Muscle of back (tissue), 11 donors: Measurements from ENCODE around the gene CIBAR2. TPM values are rescaled to one million over a fixed set of nuclear protein-coding genes. Genes with fewer than 3 reads are reported as not detected.
"Not testable (repeated sequence)": the region's sequence is repeated elsewhere in the genome, so short reads cannot be mapped to it uniquely, and the experiment has no call there.

Experiments used
- DNase-seq, 3 donors: peaks; one replicate each; pipeline versions ENCODE4 v3.0.0 to v3.0.0-alpha.2; 2013
- polyA plus RNA-seq, 10 donors: library from polyadenylated mRNA; unstranded; fragments of 120-200 nt; gene quantifications; one replicate each; pipeline ENCODE4 v1.2.1, GENCODE V29; 2013; ENCODE audit not compliant: insufficient read length in 10 of 10

CIBAR2 gene
- polyA plus RNA-seq, 10 donors = not detected

GRCh38 chr16:85062845-85063244 lies 49.4 kb downstream of the CIBAR2 start:
- DNase-seq = no peak

DNA sequence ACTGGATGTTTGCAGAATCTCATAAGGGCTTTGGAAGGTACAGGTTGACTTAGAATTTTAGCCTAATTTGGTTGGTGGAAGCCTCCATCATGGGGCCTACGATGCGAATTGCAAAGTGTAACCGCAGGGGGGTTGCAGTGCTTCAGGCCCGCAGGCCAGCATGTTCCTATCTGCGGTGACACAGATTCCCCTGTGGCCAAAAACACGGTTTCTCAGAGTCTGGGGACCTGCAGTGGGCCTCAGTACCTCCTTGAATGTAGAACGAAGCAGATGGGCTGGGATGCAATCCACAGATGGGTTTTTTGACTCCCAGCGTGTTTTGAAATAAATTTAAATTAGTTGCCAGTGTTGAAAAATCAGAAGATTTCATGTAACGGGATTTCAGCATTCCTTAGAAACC lies 49.9 kb downstream of the CIBAR2 start:
- DNase-seq = no peak

- no peak for DNase-seq
Measured at GRCh38 chr16:85061566-85061965, 50.7 kb downstream of the CIBAR2 start.

GRCh38 chr16:85058909-85059308 lies 53.4 kb downstream of the CIBAR2 start:
- no peak for DNase-seq

DNA sequence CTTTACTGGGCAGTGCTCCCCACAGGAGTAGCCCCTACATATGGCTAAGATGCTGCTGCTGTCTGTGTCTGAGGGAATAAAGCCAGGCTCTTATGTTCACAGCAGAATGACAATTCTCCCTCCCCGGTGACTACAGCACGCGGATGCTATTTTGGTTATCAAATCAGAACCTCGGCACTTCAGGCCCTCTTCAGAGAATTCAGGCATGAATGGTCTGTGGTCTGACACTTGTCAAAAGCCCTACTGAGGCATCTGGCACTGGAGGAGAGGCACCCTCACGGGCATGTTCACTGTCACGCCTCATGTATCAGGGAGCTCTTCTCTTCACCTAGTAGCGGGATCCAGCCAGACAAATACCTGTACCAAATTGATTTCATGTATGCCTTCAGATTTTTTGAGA lies 54.3 kb downstream of the CIBAR2 start:
- DNase-seq = no peak

DNA sequence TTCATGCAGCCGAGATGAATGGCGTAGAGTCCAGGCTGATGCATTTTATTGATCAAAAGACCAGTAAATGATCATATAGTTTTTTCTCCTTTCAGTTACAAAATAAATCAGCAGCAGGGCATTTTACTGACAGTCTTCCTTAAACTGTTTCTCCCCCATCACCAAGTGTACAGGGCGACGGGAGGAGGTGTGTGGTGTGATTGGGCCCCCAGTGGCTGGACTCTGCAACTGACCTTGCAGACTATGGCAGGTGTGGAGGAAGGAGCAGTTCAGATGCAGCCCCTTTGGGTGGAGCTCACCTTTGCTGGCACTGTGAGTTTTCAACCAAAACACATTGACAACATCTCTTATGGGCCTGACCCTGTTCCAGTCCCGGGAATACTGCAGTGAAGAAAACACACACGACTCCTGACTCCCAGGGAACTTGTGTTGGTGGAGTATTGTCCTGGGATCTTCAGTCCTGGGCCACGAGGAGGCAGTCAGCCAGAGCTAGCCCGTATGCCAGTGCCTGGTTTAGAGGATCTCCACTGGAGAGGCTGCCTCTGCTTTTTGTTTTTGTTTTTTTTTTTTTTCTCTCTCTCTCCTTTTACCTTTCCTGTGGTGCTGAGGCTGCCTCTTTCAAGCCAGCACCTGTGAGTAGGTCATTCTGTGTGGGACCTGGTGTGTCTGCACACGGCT lies 54.9 kb downstream of the CIBAR2 start:
- no peak for DNase-seq

- no peak for DNase-seq
Measured at GRCh38 chr16:85056211-85056748, 56.0 kb downstream of the CIBAR2 start.

DNA sequence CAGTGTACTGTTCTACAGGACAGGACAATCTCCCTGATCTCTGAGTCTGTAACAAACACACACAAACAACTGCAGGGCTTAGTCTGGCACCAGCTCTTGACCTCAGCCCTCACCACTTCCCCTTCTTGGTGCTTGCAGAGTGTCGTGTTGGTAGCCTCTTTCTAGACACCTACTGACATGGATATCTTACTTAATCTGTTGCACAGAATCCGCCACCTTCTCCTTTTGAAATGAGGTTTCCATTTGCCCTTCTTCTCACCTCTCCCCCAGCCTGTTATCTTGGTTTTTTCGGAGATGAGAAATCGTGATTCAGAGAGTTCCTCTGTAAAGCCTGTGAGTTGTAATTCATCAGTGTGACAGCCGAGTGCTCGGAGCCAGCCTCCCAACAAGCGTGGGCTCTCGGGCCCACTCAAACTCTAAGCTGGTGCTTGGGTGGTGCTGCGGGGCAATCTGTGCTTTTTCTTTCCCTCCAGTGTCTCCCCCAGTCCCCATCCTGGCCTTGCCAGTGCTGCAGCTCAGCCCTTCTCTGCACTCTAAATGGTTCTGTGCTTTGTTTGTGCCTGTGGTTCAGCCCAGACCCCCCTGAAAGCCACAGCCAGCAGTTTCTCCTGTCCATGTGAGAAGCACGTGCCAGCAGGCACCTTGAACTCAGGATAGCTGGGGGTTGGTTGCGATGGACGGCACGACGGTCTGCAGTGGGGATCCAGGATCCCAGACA lies 56.6 kb downstream of the CIBAR2 start:
- DNase-seq = peak; percentile 36 to 66 (median 38)

DNA sequence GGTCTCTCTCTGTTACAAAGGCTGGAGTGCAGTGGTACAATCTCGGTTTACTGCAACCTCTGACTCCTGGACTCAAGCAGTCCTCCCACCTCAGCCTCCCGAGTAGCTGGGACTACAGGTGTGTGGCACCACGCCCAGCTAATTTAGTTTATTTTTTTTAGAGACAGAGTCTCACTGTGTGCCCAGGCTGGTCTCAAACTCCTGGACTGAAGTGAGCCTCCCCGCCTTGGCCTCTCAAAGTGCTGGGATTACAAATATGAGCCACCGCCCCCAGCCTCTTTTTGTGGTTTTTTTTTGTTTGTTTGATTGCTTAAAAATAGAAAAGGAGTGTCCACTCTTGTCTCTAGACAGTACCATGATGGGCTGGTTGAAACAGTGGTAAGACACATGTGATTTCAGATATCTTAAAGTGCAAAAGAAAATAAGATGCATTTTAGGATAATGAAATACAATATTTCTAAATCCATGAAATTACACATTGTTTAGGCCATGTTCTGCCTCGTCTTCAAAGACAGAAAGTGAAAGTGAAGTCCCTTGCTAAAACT lies 57.3 kb downstream of the CIBAR2 start:
- no peak for DNase-seq

DNA sequence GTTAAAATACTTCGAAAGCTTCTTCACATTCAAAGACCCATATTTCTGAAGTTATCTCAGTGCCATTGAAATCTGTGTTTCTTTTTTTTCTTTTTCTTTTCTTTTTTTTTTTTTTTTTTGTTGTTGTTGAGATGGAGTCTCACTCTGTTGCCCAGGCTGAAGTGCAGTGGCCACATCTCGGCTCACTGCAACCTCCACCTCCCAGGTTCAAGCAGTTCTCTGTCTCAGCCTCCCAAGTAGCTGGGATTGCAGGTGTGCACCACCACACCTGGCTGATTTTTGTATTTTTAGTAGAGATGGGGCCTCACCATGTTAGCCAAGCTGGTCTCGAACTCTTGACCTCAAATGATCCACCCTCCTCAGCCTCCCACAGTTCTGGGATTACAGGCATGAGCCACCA lies 58.0 kb downstream of the CIBAR2 start:
- not testable (repeated sequence) for DNase-seq

DNA sequence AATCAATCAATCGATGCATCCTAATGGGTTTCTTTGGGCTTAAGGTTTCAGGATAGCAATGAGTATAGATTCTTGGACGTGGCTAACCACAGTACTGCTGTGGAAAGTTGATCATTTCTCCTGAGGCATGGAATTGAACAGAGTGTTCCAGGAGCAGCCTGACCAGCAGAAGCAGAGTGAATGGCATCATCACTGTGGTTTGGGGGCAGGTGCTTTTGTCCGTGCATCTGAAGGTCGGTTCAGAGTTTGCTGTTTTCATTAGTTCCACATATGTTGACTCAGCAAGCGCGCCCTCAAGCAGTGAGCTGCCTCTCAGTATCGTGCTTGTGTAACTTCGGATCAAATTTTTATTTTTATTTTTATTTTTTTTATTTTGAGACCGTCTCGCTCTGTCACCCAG lies 59.7 kb downstream of the CIBAR2 start:
- DNase-seq = no peak

GRCh38 chr16:85051683-85052082 lies 60.6 kb downstream of the CIBAR2 start:
- DNase-seq = no peak

GRCh38 chr16:85051067-85051581 lies 61.1 kb downstream of the CIBAR2 start:
- DNase-seq = no peak

DNA sequence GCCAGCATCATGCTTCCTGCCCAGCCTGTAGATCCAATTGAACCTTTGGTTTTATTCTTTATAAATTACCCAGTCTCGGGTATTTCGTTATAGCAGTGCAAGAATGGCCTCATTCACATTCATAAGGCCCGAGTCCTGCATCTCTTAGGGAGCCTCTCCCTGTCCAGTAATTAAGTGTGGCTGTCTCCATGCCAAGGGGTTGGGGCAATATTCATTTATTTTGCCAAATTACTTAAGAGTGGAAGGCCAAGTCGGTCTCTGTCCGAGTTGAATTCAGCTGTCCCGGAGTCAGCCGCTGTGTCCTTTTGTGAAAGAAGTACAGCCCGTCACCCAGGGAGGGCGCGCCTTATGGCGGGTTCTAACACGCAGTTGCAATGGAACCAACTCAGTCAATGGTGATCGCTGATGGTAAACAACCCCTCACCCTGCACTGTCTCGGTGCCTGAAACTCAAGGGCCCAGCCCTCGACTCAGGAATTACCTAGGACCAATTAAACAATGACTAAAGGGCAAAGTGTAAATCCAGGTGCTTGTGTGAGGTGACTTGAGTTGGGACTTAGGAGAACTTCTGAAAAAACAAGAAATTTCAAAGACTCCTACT lies 62.5 kb downstream of the CIBAR2 start:
- DNase-seq = no peak

DNA sequence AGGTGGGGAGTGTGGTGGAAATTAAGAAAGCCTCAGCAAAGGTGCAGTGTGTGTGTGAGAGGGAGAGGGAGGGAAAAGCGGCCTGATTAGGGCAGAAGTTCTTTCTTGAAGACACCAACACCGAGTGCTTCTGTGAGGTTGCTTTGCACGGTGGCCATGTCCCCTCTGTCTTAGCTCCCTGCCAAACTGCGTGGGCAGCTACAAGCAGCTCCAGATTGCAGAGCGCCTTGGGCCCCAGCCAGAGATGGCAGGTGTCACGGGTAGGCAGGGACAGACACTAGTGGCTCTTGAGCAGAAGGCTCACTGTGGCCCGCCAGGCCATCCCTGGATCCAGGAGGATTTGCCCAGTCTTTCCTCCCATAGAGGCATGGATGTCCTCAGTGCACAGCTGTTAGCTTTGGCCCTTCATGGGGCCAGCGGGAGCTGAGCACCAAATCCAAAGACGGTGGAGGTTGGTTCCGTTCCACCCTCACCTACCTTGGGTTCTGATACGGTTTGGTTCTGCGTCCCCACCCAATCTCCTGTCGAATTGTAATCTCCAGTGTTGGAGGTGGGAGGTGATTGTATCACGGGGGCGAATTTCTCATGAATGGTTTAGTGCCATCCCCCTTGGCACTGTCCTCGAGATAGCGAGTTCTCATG lies 63.2 kb downstream of the CIBAR2 start:
- no peak for DNase-seq

Other genes starting within 250 kb of the CIBAR2 start
- gene ZDHHC7, start 100.9 kb downstream of the CIBAR2 start, polyA plus RNA-seq = 10 to 100 TPM; 30.4 to 46.7 (median 39.5) TPM
- 1 to 10 TPM; 1.7 to 3.9 (median 2.5) TPM for gene KIAA0513, start 84.7 kb downstream of the CIBAR2 start, polyA plus RNA-seq